Memory B cell (primary cell): ENCODE data around the gene EEF1AKMT4.

Experiments used
- ATAC-seq: fragments of 150-1000 bp; cut with Tn5 transposase; 2 replicates; pipeline ENCODE4 v1.10.0; 2021; ENCODE audit warnings: low read depth, mild to moderate bottlenecking, moderate library complexity
- DNase-seq, 2 donors: peaks; one replicate each; pipeline ENCODE4 v3.0.0; 2022; ENCODE audit warnings: low spot score in 2 of 2
- H3K27ac Mint-ChIP-seq: one replicate; pipeline ENCODE4 v1.8.0; 2022; ENCODE audit warnings: mild to moderate bottlenecking, moderate library complexity, mixed read lengths
- H3K27me3 Mint-ChIP-seq: one replicate; pipeline ENCODE4 v1.8.0; 2022; ENCODE audit warnings: mixed read lengths
- H3K36me3 Mint-ChIP-seq: one replicate; pipeline ENCODE4 v1.8.0; 2022; ENCODE audit warnings: mild to moderate bottlenecking, mixed read lengths
- H3K4me1 Mint-ChIP-seq: one replicate; pipeline ENCODE4 v1.8.0; 2022; ENCODE audit warnings: mixed read lengths
- H3K4me3 Mint-ChIP-seq: one replicate; pipeline ENCODE4 v1.8.0; 2022; ENCODE audit warnings: mild to moderate bottlenecking, moderate library complexity, mixed read lengths
- H3K9me3 Mint-ChIP-seq: one replicate; pipeline ENCODE4 v1.8.0; 2022; ENCODE audit warnings: mixed read lengths

EEF1AKMT4 gene

GRCh38 chr3:184290331-184290730, 40.9 kb downstream of the EEF1AKMT4 start:
- H3K4me3 Mint-ChIP-seq, result no peak overlapping the region
- H3K36me3 Mint-ChIP-seq, result no peaks in the 10 kb centered on the region
- no peak for ATAC-seq
- DNase-seq, result no peak
- H3K4me1 Mint-ChIP-seq, result no peaks in the 10 kb centered on the region
- H3K9me3 Mint-ChIP-seq, result no peaks in the 10 kb centered on the region
- no peak overlapping the region for H3K27ac Mint-ChIP-seq
- H3K27me3 Mint-ChIP-seq, result peaks cover 13% of the 10 kb centered on the region

- H3K36me3 Mint-ChIP-seq, result no peaks in the 10 kb centered on the region
- DNase-seq (no peak), ATAC-seq (no peak)
- H3K27me3 Mint-ChIP-seq, result peaks cover 6% of the 10 kb centered on the region
- H3K27ac Mint-ChIP-seq, result no peak overlapping the region
- H3K9me3 Mint-ChIP-seq, result no peaks in the 10 kb centered on the region
- H3K4me3 Mint-ChIP-seq, result no peak overlapping the region
- H3K4me1 Mint-ChIP-seq, result no peaks in the 10 kb centered on the region
Measured at GRCh38 chr3:184291044-184291737, 41.7 kb downstream of the EEF1AKMT4 start.

GRCh38 chr3:184291738-184292445, 42.4 kb downstream of the EEF1AKMT4 start:
- Mint-ChIP-seq H3K27ac (no peak overlapping the region), H3K36me3 (no peaks in the 10 kb centered on the region), H3K4me3 (no peak overlapping the region), H3K27me3 (peaks cover 5% of the 10 kb centered on the region), H3K9me3 (no peaks in the 10 kb centered on the region), H3K4me1 (no peaks in the 10 kb centered on the region)
- ATAC-seq (no peak), DNase-seq (no peak)

GRCh38 chr3:184295771-184296170, 46.3 kb downstream of the EEF1AKMT4 start:
- Mint-ChIP-seq H3K4me3 (no peak overlapping the region), H3K27ac (no peak overlapping the region), H3K4me1 (peaks cover 13% of the 10 kb centered on the region), H3K9me3 (no peaks in the 10 kb centered on the region), H3K36me3 (no peaks in the 10 kb centered on the region), H3K27me3 (peaks cover 5% of the 10 kb centered on the region)
- DNase-seq (no peak), ATAC-seq (no peak)

GRCh38 chr3:184296616-184297015, 47.1 kb downstream of the EEF1AKMT4 start:
- no peak overlapping the region for H3K27ac Mint-ChIP-seq
- no peaks in the 10 kb centered on the region for H3K36me3 Mint-ChIP-seq
- DNase-seq, result no peak
- H3K4me1 Mint-ChIP-seq, result peaks cover 13% of the 10 kb centered on the region
- peaks cover 3% of the 10 kb centered on the region for H3K27me3 Mint-ChIP-seq
- H3K9me3 Mint-ChIP-seq, result no peaks in the 10 kb centered on the region
- no peak for ATAC-seq
- peak overlapping the region; percentile 62 for H3K4me3 Mint-ChIP-seq

GRCh38 chr3:184298759-184299487, 49.5 kb downstream of the EEF1AKMT4 start, which contains the start of gene PSMD2:
Gene PSMD2 (plus strand): TSS chr3:184299241. CDS start chr3:184299267, 26 bp downstream.
- H3K4me3 Mint-ChIP-seq, result peak within 1 kb of the TSS; percentile 87
- H3K4me1 Mint-ChIP-seq, result peaks cover 13% of the 10 kb centered on the region
- H3K27ac Mint-ChIP-seq, result peak within 1 kb of the TSS; percentile 79
- no peaks in the 10 kb centered on the region for H3K27me3 Mint-ChIP-seq
- peak; percentile 92 for ATAC-seq
- peaks cover 11% of the 10 kb centered on the region for H3K36me3 Mint-ChIP-seq
- peak; percentile 93 to 95 for DNase-seq
- no peaks in the 10 kb centered on the region for H3K9me3 Mint-ChIP-seq

GRCh38 chr3:184299488-184300377, 50.3 kb downstream of the EEF1AKMT4 start:
- DNase-seq (no peak), ATAC-seq (no peak)
- H3K9me3 Mint-ChIP-seq, result no peaks in the 10 kb centered on the region
- H3K4me3 Mint-ChIP-seq, result peak overlapping the region; percentile 87
- H3K27me3 Mint-ChIP-seq, result no peaks in the 10 kb centered on the region
- H3K27ac Mint-ChIP-seq, result peak overlapping the region; percentile 79
- peaks cover 15% of the 10 kb centered on the region for H3K36me3 Mint-ChIP-seq
- peaks cover 15% of the 10 kb centered on the region for H3K4me1 Mint-ChIP-seq

GRCh38 chr3:184300378-184300720, 50.9 kb downstream of the EEF1AKMT4 start:
- peak overlapping the region; percentile 87 for H3K4me3 Mint-ChIP-seq
- peaks cover 15% of the 10 kb centered on the region for H3K36me3 Mint-ChIP-seq
- DNase-seq (no peak), ATAC-seq (no peak)
- H3K27me3 Mint-ChIP-seq, result no peaks in the 10 kb centered on the region
- H3K9me3 Mint-ChIP-seq, result no peaks in the 10 kb centered on the region
- no peak overlapping the region for H3K27ac Mint-ChIP-seq
- peaks cover 15% of the 10 kb centered on the region for H3K4me1 Mint-ChIP-seq

GRCh38 chr3:184305577-184305976, 56.1 kb downstream of the EEF1AKMT4 start:
- H3K4me3 Mint-ChIP-seq, result no peak overlapping the region
- ATAC-seq, result peak; percentile 59
- H3K4me1 Mint-ChIP-seq, result peaks cover 3% of the 10 kb centered on the region
- peaks cover 39% of the 10 kb centered on the region for H3K36me3 Mint-ChIP-seq
- H3K27ac Mint-ChIP-seq, result no peak overlapping the region
- no peaks in the 10 kb centered on the region for H3K27me3 Mint-ChIP-seq
- H3K9me3 Mint-ChIP-seq, result no peaks in the 10 kb centered on the region
- DNase-seq, result no peak

- no peak for DNase-seq
- no peak for ATAC-seq
- Mint-ChIP-seq H3K4me1 (peaks cover 2% of the 10 kb centered on the region), H3K9me3 (no peaks in the 10 kb centered on the region), H3K27me3 (no peaks in the 10 kb centered on the region), H3K36me3 (peaks cover 39% of the 10 kb centered on the region), H3K27ac (peak overlapping the region; percentile 6), H3K4me3 (no peak overlapping the region)
Measured at GRCh38 chr3:184306341-184306972, 57.0 kb downstream of the EEF1AKMT4 start.

- Mint-ChIP-seq H3K27me3 (no peaks in the 10 kb centered on the region), H3K27ac (no peak overlapping the region), H3K36me3 (peaks cover 37% of the 10 kb centered on the region), H3K4me3 (no peak overlapping the region), H3K4me1 (peaks cover 2% of the 10 kb centered on the region), H3K9me3 (no peaks in the 10 kb centered on the region)
- ATAC-seq (no peak), DNase-seq (no peak)
Measured at GRCh38 chr3:184307915-184308314, 58.4 kb downstream of the EEF1AKMT4 start.
